ENCODE data around the gene NTM.

The NTM gene

GRCh38 chr11:131877246-131877942 lies 507.0 kb downstream of the NTM start:
- DNase-seq, result no peak

DNA sequence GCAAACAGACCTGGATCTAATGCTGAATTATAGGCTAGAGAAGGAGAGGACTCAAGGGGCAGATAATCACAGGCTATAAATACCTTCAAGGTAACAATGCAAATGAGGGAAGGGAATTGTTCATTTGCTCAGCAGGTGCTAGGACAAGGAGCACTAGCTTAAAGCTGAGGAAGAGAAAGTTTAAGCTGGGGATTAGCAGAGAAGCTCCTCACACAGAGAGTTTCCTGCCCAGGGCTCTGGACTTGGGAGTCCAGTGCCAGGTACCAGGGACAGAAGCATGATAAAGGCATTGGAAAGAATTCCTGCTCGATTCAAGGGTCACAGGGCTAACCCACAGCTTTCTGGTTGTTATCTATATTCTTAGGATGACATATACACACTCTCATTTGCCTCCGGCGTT lies 509.9 kb downstream of the NTM start:
- no peak for DNase-seq

- no peak for DNase-seq
Measured at GRCh38 chr11:131880976-131881375, 510.6 kb downstream of the NTM start.

DNA sequence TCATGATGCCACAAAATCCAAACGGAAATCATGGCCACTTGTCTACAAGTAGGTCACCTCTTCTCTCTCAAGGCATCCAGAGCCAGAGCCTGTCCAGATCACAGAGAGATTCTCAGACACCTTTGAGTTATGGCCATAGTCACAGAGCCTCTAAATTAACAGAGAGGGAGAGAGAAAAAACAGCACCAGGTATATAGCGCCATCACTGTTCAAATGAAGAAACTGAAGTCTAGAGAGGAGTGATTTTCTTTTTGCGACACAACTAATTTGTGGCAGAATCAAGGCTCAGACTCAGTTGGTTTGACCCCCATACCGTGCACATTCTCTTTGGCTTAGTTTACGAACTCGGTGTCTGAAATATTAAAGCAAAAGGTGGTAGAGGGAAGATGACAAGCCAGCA lies 512.9 kb downstream of the NTM start:
- DNase-seq, result no peak

DNA sequence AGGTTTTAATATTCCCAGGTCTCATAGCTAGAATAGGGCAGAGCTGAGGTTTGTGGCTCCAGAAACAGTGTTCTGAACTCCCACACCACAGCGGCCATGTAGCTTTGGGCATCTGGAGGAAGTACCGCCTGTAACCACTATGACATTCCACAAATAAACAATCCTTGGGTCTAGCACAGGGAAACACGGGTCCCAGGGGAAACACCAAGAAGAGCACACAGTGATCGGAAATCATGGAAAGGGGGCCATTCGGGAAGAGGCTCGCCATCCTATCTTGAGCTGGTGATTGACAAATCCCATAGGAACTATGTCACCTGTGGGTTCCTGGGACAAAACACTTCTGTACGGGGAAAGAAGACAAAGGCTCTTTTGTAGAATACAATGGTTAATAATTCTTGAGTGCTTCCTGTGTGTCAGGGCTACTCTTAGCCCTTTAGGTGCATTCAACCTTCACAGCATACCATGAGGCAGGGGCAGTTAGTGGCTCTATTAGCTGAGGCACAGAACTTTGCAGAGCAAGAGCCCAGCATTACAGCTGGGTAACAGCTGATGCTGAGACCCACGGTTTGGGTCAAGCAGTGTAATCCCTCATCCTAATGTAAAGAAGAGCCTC lies 514.2 kb downstream of the NTM start:
- no peak for DNase-seq

DNA sequence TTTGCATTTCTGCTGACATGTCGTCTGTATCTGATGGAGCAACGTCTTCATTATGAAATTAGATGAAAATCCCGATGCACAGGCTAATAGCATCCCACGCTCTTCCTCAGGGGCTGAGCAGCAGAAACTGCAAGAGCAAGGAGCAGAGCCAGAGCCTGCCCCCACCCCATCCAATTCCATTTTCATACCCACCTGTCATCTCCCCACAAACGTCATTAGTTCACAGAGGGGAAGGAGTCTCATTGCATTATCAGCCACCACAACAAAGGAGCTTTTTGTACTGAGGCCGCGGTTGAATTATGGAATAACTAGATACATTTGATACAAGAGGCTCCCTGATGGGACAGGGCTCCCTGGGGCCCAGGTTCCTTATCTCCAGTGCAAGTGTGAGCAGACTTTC lies 515.0 kb downstream of the NTM start:
- no peak for DNase-seq

DNA sequence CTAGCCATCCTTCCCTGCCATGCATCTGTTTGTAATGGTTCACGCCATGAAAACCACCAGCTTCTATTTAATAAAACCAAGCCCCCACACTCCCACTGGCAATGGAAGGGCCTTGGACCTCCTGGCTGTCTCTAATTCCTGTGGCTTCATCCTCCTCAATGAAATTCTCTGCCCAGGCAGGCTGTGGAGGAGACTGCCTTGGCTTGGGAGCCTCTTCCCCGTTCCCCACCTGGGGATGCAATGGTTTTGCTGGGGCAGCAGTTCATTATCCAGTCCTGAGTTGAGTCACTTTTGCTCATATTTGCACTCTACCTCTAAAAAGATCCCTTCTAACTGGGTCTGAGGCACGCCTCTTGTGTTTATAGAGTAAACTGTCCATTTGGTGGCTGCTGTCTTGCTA lies 515.8 kb downstream of the NTM start:
- no peak for DNase-seq

- DNase-seq, result no peak
Measured at GRCh38 chr11:131888230-131888855, 517.9 kb downstream of the NTM start.

DNA sequence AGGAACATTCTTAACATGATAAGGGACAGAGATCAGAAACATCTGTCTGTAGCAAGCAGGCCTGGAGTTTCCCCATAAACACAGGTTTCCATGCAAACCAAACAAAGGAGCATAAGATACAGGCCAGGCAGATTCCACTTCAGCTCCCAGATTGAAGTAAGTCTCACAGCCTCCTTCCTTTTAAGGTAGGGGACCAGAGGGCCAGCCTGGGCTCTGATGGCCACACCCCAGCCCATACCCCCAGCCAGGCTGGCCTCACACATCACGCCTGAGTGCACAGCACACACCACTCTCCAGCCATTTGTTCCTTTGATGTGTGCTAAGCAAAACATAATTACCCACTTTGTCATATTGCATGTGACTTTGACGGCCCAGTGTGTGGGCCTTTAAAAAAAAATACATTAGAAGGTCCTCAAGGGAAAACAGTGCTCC lies 518.7 kb downstream of the NTM start:
- no peak for DNase-seq

- DNase-seq, result no peak
Measured at GRCh38 chr11:131889760-131890581, 519.6 kb downstream of the NTM start.

DNA sequence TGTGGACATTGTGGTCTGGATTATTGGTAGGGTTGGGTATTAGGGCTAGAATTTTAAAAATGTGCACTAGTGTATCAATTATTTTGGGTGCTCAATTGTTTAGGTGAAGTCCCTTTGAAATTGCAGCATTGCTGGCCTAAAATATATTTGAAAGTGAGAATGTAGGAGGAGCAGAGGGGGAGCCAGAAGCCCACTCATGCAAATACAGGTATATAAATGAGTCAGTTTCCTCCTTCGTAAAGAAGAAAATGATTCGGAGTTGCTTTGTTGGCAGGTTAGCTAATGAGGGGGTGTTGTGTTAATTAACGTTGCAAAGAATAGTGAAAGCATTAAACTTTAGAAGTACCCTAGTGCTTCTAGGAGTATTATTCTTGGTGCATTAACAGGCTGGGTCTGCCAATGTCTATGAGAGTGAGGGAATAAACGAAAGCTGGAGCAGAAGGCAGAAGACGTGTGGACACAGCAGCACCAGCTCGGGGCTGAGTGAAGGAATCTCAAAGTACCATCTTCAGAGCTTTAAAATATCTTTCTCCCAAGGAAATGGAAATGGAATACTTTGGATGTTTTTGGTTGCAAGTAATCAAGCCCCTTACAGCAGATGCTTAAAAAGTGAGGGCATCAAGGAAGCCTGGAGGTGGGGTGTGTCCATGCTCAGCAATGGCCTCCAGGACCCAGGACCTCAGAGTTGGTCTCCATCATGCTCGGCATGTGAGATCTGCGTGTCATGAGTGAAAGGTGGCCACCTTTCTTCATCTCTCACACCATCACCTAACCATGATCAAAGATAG lies 522.9 kb downstream of the NTM start:
- DNase-seq, result no peak

GRCh38 chr11:131893988-131894387 lies 523.6 kb downstream of the NTM start:
- DNase-seq, result no peak

- DNase-seq, result no peak
Measured at GRCh38 chr11:131894615-131895544, 524.5 kb downstream of the NTM start.

DNA sequence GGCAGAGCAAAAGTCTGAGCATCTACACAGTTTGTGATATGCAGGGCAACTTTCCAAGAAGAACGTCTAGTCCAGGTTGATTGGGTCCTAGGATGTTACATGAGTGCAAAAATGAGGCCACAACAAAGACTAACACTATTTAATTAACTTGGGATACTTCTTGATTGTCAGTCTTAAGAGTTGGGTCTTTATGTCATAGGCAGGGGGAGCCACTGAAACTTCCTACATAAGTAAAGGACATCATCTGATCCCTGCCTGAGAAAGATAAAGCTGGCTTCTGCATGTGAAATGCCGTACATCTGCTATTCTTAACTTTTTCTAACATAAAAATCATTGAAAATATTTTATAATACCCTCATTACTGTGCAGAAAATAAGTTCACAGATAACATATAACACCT lies 525.5 kb downstream of the NTM start:
- no peak for DNase-seq

DNA sequence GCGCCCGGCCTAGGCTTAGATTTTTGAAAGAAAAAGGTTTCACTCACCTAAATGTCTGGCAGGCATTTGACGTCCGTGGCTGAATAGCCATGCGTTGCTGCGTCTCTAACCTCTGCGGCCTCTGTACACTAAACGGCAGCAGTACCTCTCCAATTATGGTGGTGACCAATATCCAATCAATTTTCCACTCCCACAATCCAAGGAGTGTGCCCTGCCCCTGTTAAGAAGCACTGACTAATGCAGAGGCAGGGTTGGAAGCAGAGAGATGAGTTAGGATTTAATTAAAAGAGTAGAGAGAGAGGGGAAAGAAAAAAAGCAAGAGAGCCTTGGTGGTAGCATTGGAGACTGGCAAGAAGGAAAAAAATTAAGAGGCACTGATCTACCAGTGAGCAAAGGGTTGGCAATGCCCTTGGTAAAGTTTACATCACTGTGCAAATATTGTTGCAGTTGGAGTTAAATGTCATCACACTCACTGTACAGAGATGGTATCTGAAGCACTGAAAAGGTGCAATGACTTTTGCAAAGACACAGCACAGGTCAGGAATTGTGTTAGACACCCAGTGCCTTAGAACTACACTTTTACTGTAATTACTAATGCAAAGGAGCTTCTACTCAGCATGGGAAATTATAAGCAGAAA lies 526.7 kb downstream of the NTM start:
- DNase-seq, result no peak

DNA sequence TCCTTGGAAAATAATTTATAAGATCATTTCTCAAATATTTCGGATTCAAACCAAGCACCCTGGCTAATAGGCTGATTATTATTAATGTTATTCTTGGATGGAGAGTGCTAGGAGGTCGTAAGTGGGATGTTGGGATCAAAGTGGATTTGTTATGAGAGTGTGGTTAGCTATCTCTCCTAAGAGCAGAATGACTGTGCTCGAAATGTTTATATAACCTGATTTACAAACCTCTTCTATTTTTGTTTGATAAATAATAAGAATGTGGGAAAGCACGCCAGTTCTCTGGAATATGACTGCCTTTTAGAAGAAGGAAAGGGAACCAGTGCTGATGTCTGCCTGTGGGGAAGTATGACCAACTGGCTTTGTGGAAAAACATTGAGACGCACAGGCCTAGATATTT lies 527.5 kb downstream of the NTM start:
- no peak for DNase-seq

GRCh38 chr11:131898949-131899348 lies 528.5 kb downstream of the NTM start:
- no peak for DNase-seq

GRCh38 chr11:131899950-131900580 lies 529.6 kb downstream of the NTM start:
- DNase-seq, result no peak

- DNase-seq, result no peak
Measured at GRCh38 chr11:131902421-131902820, 532.0 kb downstream of the NTM start.

- no peak for DNase-seq
Measured at GRCh38 chr11:131903074-131903473, 532.7 kb downstream of the NTM start.

GRCh38 chr11:131904756-131905155 lies 534.3 kb downstream of the NTM start:
- DNase-seq, result no peak

All from stimulated activated CD4-positive, alpha-beta T cell treated with anti-CD3 and anti-CD28 coated beads, Interleukin-1b, Interleukin-23, amount 100 ng/mL, for 48 hours (primary cell).